IPS DF 6.9 (cell line): ENCODE measurements around the gene SRGAP2C.
"Not testable (repeated sequence)": the region's sequence is repeated elsewhere in the genome, so short reads cannot be mapped to it uniquely, and the experiment has no call there.

Experiments
- DNase-seq: peaks from one replicate; pipeline ENCODE4 v3.0.0-alpha.2; 2013; ENCODE audit warnings: low read depth, low spot score
- H3K27ac ChIP-seq: one replicate; pipeline ENCODE4 v1.5.1; 2013; ENCODE audit warnings: low read length, control low read depth
- H3K27me3 ChIP-seq: 2 replicates; pipeline ENCODE4 v1.6.1; 2013; ENCODE audit warnings: mild to moderate bottlenecking, low read length; ENCODE audit not compliant: control insufficient read depth, insufficient read depth
- H3K36me3 ChIP-seq: 2 replicates; pipeline ENCODE4 v1.6.1; 2013; ENCODE audit warnings: low read length; ENCODE audit not compliant: control insufficient read depth, insufficient read depth
- H3K4me1 ChIP-seq: 2 replicates; pipeline ENCODE4 v1.6.1; 2013; ENCODE audit warnings: low read length; ENCODE audit not compliant: control insufficient read depth, insufficient read depth
- H3K4me3 ChIP-seq: 2 replicates; pipeline ENCODE4 v1.5.1; 2013; ENCODE audit warnings: mild to moderate bottlenecking, low read length
- H3K9me3 ChIP-seq: 2 replicates; pipeline ENCODE4 v1.6.1; 2013; ENCODE audit warnings: low read length, inconsistent platforms; ENCODE audit not compliant: control insufficient read depth, insufficient read depth
- WGBS: extraction: QIAGEN DNeasy Blood & Tissue Kit; methylation state at CpG from one replicate; pipeline ENCODE4 v1.1.7; 2013; ENCODE audit warnings: mixed read lengths, missing lambda C conversion rate; ENCODE audit not compliant: insufficient read length, insufficient coverage; 5-methylcytosine and 5-hydroxymethylcytosine counted together

SRGAP2C gene

DNA sequence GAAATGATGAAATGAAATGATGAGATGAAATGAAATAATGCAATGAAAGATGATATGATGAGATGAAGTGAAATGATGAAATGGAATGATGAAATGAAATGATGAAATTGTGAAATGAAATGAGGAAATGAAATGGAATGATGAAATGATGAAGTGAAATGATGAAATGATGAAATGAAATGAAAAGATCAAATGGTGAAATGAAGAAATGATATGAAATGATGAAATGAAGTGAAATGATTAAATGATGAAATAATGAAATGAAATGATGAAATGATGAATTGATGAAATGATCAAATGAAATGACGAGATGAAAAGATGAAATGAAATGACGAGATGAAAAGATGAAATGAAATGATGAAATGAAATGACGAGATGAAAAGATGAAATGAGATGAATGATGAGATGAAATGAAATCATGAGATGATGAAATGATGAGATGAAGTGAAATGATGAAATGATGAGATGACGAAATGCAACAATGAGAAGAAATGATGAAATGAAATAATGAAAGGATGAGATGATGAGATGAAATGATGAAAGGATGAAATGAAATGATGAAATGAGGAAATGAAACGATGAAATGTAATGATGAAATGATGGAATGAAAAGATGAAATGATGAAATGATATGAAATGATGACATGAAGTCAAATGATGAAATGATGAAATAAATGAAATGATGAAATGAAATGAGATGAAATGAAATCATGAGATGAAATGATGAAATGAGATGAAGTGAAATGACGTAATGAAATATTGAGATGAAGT, 216.0 kb downstream of the SRGAP2C start:
- H3K4me1 ChIP-seq, H3K27ac ChIP-seq, H3K4me3 ChIP-seq, H3K36me3 ChIP-seq, H3K27me3 ChIP-seq, H3K9me3 ChIP-seq, DNase-seq: not testable (repeated sequence)
- 100% methylated on average over 6 of the region's 6 CpGs for WGBS

DNA sequence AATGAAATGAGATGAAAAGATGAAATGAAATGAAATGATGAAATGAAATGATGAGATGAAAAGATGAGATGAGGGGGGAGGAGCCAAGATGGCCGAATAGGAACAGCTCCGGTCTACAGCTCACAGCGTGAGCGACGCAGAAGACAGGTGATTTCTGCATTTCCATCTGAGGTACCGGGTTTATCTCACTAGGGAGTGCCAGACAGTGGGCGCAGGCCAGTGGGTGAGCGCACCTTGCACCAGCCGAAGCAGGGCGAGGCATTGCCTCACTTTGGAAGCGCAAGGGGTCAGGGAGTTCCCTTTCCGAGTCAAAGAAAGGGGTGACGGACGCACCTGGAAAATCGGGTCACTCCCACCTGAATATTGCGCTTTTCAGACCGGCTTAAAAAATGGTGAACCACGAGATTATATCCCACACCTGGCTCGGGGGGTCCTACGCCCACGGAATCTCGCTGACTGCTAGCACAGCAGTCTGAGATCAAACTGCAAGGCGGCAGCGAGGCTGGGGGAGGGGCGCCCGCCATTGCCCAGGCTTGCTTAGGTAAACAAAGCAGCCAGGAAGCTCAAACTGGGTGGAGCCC, 216.7 kb downstream of the SRGAP2C start:
- H3K4me1 ChIP-seq, H3K9me3 ChIP-seq, H3K36me3 ChIP-seq, DNase-seq, H3K27ac ChIP-seq, H3K27me3 ChIP-seq: not testable (repeated sequence)
- H3K4me3 ChIP-seq, result peak overlapping the region; percentile 54; the same call in 1 of the 2 replicates
- WGBS, result no CpG with 5 or more reads among the region's 26 CpGs

DNA sequence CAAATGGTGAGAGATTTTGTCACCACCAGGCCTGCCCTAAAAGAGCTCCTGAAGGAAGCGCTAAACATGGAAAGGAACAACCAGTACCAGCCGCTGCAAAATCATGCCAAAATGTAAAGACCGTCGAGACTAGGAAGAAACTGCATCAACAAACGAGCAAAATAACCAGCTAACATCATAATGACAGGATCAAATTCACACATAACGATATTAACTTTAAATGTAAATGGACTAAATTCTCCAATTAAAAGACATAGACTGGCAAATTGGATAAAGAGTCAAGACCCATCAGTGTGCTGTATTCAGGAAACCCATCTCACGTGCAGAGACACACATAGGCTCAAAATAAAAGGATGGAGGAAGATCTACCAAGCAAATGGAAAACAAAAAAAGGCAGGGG, 218.5 kb downstream of the SRGAP2C start:
- not testable (repeated sequence) for DNase-seq, H3K27ac ChIP-seq, H3K4me3 ChIP-seq, H3K27me3 ChIP-seq, H3K4me1 ChIP-seq, H3K9me3 ChIP-seq, H3K36me3 ChIP-seq
- WGBS, result no CpG with 5 or more reads among the region's 7 CpGs

DNA sequence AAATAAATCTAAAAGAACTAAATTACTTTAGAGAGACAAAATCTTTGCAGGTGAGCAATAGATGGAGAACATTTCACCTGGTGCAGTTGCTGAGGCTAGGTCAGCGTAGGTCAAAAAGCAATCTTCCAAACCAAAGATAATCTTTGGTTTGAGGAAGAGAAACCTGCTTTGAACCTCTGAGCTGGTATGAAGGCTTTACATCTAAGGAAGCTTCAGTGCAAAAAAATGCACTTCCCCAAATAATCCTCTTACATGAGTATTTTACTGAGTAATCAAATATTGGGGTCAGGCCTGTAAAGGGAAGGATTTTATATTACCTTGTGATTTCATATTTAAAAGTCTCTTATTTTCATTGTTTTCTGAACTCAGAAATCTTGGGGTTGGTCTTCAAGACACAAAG, 223.6 kb downstream of the SRGAP2C start:
- no peak overlapping the region for H3K4me3 ChIP-seq
- no peak for DNase-seq
- no peaks in the 10 kb centered on the region for H3K4me1 ChIP-seq
- H3K9me3 ChIP-seq, result no peaks in the 10 kb centered on the region
- no peaks in the 10 kb centered on the region for H3K36me3 ChIP-seq
- no peaks in the 10 kb centered on the region for H3K27me3 ChIP-seq
- no CpG with 5 or more reads among the region's 1 CpG for WGBS
- no peak overlapping the region for H3K27ac ChIP-seq

DNA sequence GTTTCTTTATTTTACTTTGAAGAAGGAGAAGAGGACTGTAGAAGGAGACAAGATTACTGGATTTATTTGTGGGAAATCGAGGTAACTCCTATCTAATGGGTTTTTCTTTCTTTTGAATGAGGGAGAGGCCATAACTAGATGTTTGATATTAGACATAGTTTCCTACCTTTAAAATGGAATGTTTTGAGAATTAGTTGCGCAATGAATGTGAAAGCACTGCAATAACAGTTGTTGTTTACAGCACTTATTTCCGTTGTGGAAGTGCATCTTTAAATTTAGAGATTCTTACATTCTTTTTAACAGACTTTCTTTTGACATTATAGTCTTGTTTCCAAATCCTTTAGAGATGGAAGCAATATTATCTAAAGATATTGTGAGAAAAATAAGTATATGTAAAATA, 229.0 kb downstream of the SRGAP2C start:
- Histone ChIP-seq H3K4me1 (no peaks in the 10 kb centered on the region), H3K27me3 (no peaks in the 10 kb centered on the region), H3K9me3 (no peaks in the 10 kb centered on the region), H3K4me3 (no peak overlapping the region), H3K36me3 (no peaks in the 10 kb centered on the region), H3K27ac (no peak overlapping the region)
- WGBS, result no CpG with 5 or more reads among the region's 3 CpGs
- no peak for DNase-seq

DNA sequence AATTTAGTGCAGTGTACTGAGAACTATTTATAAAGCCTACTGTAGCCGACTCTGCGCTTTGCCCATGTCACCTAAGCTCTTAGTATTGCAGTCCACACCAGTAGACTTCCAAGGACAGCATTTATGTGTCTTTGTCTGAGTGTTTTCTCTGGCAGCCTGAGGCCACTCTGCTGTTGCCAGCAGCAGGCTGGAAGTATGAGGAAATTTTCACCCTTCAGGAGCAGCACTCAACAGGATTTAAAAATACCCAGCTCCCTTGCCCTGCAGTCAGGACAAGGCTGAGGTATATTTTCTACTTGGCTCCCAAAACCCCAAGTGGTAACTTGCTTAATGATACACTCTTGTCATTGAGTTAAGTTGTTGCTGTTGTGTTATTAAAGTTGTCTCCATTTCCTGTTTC, 230.1 kb downstream of the SRGAP2C start:
- WGBS, result no CpG with 5 or more reads among the region's 2 CpGs
- no peak overlapping the region for H3K27ac ChIP-seq
- no peaks in the 10 kb centered on the region for H3K4me1 ChIP-seq
- no peaks in the 10 kb centered on the region for H3K27me3 ChIP-seq
- no peaks in the 10 kb centered on the region for H3K36me3 ChIP-seq
- no peaks in the 10 kb centered on the region for H3K9me3 ChIP-seq
- no peak overlapping the region for H3K4me3 ChIP-seq
- DNase-seq, result no peak

DNA sequence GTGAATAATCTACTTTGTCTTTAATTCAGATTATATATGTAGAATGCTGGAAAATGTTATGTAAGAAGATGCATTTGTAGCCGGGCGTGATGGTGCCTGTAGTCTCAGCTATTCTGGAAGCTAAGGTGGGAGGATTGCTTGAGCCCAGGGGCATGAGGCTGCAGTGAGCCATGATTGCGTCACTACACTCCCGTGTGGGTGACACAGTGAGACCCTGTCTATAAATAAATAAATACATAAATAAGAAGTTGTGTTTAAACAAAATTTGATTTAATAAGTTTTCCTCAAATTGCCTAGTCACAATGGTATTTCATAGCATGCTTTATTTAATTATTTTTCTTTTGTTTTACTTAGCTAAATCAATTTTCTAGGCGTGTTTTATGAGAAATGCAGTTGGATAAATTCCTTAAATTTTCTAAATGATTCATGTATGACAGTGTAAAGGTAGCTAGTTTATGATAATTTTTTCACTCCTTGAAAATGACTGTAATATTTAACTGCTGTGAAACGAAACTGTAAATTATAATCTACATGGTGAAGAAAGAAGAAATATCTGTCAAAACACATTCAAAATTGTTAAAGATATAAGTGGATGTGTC, 232.6 kb downstream of the SRGAP2C start:
- no peak for DNase-seq
- H3K9me3 ChIP-seq, result no peaks in the 10 kb centered on the region
- no peak overlapping the region for H3K4me3 ChIP-seq
- no peak overlapping the region for H3K27ac ChIP-seq
- no CpG with 5 or more reads among the region's 6 CpGs for WGBS
- H3K36me3 ChIP-seq, result no peaks in the 10 kb centered on the region
- H3K4me1 ChIP-seq, result no peaks in the 10 kb centered on the region
- no peaks in the 10 kb centered on the region for H3K27me3 ChIP-seq

DNA sequence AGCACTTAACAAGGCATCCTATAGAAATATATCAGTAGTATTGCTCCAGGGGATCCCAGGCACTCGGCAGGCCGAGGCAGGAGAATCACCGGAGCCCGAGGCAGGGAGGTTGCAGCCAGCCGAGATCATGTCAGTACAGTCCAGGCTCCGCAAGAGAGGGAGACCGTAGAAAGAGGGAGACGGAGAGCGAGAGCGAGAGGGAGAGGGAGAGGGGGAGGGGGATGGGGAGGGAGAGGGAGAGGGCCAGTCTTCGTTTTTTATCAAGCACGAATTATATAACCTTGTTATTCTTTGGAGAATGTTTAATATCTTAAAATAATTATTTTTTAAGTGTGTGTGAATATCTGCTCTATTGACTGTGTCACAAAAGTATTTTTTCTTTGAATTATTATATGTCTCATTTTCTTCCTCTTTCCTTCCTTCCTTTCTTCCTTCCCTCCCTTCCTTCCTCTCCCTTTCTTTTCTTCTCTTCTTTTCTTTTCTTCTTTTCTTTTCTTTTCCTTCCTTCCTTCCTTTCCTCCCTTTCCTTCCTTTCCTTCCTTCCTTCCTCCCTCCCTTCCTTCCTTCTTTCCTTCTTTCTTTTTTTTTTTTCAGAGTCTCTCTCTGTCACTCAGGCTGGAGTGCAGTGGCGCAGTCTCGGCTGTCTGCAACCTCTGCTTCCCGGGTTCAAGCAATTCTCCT, 233.7 kb downstream of the SRGAP2C start:
- WGBS, result no CpG with 5 or more reads among the region's 15 CpGs
- H3K4me3 ChIP-seq, result no peak overlapping the region

DNA sequence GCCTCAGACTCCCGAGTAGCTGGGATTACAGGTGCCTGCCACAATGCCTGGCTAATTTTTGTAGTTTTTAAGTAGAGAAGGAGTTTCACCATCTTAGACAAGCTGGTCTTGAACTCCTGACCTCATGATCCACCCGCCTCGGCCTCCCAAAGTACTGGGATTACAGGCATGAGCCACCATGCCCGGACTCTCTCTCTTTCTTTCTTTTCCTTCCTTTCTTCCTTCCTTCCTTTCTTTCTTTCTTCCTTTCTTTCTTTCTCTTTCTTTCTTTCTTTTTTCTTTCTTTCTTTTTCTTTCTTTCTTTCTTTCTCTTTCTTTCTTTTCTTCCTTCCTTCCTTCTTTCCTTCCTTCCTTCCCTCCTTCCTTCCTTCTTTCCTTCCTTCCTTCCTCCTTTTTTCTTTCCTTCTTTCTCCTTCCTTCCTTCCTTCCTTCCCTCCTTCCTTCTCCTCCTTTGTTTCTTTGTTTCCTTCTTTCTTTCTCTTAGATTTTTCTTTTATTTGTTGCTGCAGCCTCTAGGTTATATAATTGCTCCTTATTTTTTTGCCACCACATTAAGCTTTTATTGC, 234.4 kb downstream of the SRGAP2C start:
- not testable (repeated sequence) for H3K4me3 ChIP-seq, H3K27me3 ChIP-seq, H3K4me1 ChIP-seq, H3K36me3 ChIP-seq, H3K27ac ChIP-seq, H3K9me3 ChIP-seq, DNase-seq
- no CpG with 5 or more reads among the region's 4 CpGs for WGBS

More for the DNA sequence above, 233.7 kb downstream of the SRGAP2C start:
- H3K27me3 ChIP-seq, result no peaks in the 10 kb centered on the region
- no peaks in the 10 kb centered on the region for H3K4me1 ChIP-seq
- H3K9me3 ChIP-seq, result no peaks in the 10 kb centered on the region
- no peak for DNase-seq
- H3K27ac ChIP-seq, result no peak overlapping the region
- H3K36me3 ChIP-seq, result no peaks in the 10 kb centered on the region

DNA sequence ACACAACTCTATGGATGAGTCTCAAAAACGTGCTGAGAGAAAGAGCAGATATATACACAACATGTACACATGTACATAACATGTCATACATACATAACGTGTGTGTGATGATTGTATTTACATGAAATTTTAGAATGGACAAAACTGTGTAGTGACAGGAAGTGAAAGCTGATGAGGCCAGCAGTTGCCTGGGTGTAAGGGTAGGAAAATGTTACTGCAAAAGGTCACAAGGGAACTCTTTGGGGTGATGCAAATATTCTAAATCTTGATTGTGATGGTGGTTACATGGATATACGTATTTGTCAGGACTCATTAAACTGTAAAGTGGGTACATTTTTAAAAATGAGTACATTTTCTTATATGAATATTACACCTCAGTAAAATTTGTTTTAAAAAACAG, 236.7 kb downstream of the SRGAP2C start:
- not testable (repeated sequence) for H3K27me3 ChIP-seq, DNase-seq

More for the DNA sequence above, 236.7 kb downstream of the SRGAP2C start:
- not testable (repeated sequence) for H3K4me1 ChIP-seq, H3K36me3 ChIP-seq, H3K27ac ChIP-seq, H3K9me3 ChIP-seq, H3K4me3 ChIP-seq
- WGBS, result no CpG with 5 or more reads among the region's 3 CpGs
